ENCODE data around the gene HSPB1. TPM values are rescaled to one million over a fixed set of nuclear protein-coding genes. Genes with fewer than 3 reads are reported as not detected.

HSPB1 gene
- polyA plus RNA-seq, 1 experiment: 966 TPM

GRCh38 chr7:76336094-76336493 lies 33.6 kb downstream of the HSPB1 start:
- no peak overlapping the region for H3K4me3 ChIP-seq (ENCODE audit: low read depth, low read length)
- CTCF ChIA-PET: interaction anchor here (0.6 to 1.8 kb wide), 2 partner anchors 22 to 26 kb away, joined by 3 to 5 read pairs; no protein-coding TSS in a partner anchor
- POLR2A ChIA-PET: no interaction called here
- DNase-seq (ENCODE audit: low read depth): no peak
- H3K36me3 ChIP-seq (ENCODE audit: control insufficient read depth, insufficient read depth, low read length): peaks cover 2% of the 10 kb centered on the region
- TF ChIP-seq, protein P1, sequence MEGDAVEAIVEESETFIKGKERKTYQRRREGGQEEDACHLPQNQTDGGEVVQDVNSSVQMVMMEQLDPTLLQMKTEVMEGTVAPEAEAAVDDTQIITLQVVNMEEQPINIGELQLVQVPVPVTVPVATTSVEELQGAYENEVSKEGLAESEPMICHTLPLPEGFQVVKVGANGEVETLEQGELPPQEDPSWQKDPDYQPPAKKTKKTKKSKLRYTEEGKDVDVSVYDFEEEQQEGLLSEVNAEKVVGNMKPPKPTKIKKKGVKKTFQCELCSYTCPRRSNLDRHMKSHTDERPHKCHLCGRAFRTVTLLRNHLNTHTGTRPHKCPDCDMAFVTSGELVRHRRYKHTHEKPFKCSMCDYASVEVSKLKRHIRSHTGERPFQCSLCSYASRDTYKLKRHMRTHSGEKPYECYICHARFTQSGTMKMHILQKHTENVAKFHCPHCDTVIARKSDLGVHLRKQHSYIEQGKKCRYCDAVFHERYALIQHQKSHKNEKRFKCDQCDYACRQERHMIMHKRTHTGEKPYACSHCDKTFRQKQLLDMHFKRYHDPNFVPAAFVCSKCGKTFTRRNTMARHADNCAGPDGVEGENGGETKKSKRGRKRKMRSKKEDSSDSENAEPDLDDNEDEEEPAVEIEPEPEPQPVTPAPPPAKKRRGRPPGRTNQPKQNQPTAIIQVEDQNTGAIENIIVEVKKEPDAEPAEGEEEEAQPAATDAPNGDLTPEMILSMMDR (IDR thresholded peaks at IDR 0.05; ENCODE audit: insufficient read depth, low read depth, low read length): no peak
- H3K27me3 ChIP-seq (ENCODE audit: control insufficient read depth, insufficient read depth, low read length): no peaks in the 10 kb centered on the region

- Histone ChIP-seq H3K36me3 (ENCODE audit: control insufficient read depth, insufficient read depth, low read length) (no peaks in the 10 kb centered on the region; the same call in none of the 2 replicates), H3K4me3 (ENCODE audit: low read depth, low read length) (no peak overlapping the region), H3K27me3 (ENCODE audit: control insufficient read depth, insufficient read depth, low read length) (no peaks in the 10 kb centered on the region)
- CTCF ChIA-PET: no interaction called here
- DNase-seq (ENCODE audit: low read depth): no peak
- TF ChIP-seq, protein P1 (IDR thresholded peaks at IDR 0.05; ENCODE audit: insufficient read depth, low read depth, low read length): no peak
- POLR2A ChIA-PET: no interaction called here
These were observed 34.7 kb downstream of the HSPB1 start for GRCh38 chr7:76337147-76337546.

DNA sequence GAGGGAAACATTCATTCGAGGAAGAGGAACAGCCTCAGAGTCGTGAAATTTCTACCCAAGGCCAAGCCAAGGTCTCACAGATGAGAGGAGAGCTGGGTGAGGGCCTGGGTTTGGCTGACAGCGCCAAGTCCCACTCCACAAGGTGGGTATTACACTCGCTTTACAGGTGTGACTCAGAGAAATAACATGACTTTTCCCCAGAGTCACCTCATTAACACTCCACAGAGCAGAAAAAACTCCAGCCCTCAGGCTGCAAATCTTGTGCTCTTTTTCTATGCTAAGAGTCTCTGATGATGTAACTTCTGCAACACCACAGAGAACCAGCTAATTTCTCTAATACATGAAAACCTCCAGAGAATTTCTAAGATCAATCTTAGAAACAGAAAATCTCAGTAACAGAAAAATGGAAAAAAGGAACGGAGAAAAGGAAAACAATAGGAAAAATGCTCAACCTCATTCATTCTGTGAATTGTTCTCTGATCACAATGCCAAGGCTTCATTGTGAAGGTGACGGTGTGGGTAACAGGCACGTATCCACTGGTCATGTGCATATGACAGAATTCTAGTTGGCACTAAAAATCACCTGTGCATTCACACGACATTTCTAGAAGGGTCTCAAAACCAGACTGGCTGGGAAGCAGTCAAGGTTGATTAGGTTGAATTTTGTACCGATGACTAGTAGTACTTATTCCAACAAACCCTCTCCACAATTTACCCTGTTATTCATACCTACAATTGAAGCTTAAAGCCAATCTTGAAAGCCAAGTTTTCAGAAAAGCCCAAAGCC lies 36.0 kb downstream of the HSPB1 start:
- H3K36me3 ChIP-seq (ENCODE audit: control insufficient read depth, insufficient read depth, low read length): peaks cover 1% of the 10 kb centered on the region
- POLR2A ChIA-PET: no interaction called here
- no peak overlapping the region for H3K4me3 ChIP-seq (ENCODE audit: low read depth, low read length)
- TF ChIP-seq, protein P1 (IDR thresholded peaks at IDR 0.05; ENCODE audit: insufficient read depth, low read depth, low read length): no peak
- no peak for DNase-seq (ENCODE audit: low read depth)
- CTCF ChIA-PET: no interaction called here
- H3K27me3 ChIP-seq (ENCODE audit: control insufficient read depth, insufficient read depth, low read length): no peaks in the 10 kb centered on the region

- no peaks in the 10 kb centered on the region for H3K27me3 ChIP-seq (ENCODE audit: control insufficient read depth, insufficient read depth, low read length)
- ChIA-PET POLR2A (no interaction called here), CTCF (interaction anchor here (0.6 to 1.0 kb wide), 2 partner anchors 9 to 14 kb away, joined by 3 read pairs; no protein-coding TSS in a partner anchor)
- peaks cover 6% of the 10 kb centered on the region for H3K36me3 ChIP-seq (ENCODE audit: control insufficient read depth, insufficient read depth, low read length)
- no peak for DNase-seq (ENCODE audit: low read depth)
- TF ChIP-seq, protein P1 (IDR thresholded peaks at IDR 0.05; ENCODE audit: insufficient read depth, low read depth, low read length): no peak
- H3K4me3 ChIP-seq (ENCODE audit: low read depth, low read length): no peak overlapping the region
These were observed 38.2 kb downstream of the HSPB1 start for GRCh38 chr7:76340617-76341131.

DNA sequence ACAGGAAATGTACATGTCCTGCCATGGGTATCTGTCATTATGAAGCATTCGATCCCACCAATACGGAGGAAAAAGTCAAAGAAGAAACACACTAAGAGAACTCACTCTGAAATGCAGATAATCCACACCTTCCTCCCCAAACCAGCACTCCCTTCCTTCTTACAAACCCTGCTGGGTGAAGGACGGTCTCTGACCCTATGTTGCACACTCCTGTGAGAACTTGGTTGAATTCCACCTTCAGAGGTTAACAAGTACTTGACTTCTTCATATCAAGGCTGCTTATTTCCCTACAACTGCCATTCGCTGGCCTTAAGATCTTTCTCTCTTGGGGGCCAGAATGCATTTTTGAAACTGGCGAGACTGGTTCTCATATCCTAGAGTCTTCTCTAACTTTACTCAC lies 39.7 kb downstream of the HSPB1 start:
- ChIA-PET POLR2A (no interaction called here), CTCF (no interaction called here)
- DNase-seq (ENCODE audit: low read depth): no peak
- Histone ChIP-seq H3K36me3 (ENCODE audit: control insufficient read depth, insufficient read depth, low read length) (peaks cover 15% of the 10 kb centered on the region), H3K4me3 (ENCODE audit: low read depth, low read length) (no peak overlapping the region), H3K27me3 (ENCODE audit: control insufficient read depth, insufficient read depth, low read length) (no peaks in the 10 kb centered on the region)
- TF ChIP-seq, protein P1 (IDR thresholded peaks at IDR 0.05; ENCODE audit: insufficient read depth, low read depth, low read length): no peak

All from BJ (cell line).